Activated naive CD4-positive, alpha-beta T cell treated with anti-CD3 and anti-CD28 coated beads, Interleukin-2, amount 50 U/mL, for 24 hours (primary cell): ENCODE measurements around the gene SCNN1A.

Experiments used
- H3K27ac Mint-ChIP-seq: one replicate; pipeline ENCODE4 v1.8.0; 2021; ENCODE audit warnings: mild to moderate bottlenecking, mixed read lengths
- H3K27me3 Mint-ChIP-seq: one replicate; pipeline ENCODE4 v1.8.0; 2021; ENCODE audit warnings: mixed read lengths
- H3K36me3 Mint-ChIP-seq: one replicate; pipeline ENCODE4 v1.8.0; 2021; ENCODE audit warnings: mixed read lengths
- H3K4me1 Mint-ChIP-seq: one replicate; pipeline ENCODE4 v1.8.0; 2021; ENCODE audit warnings: mixed read lengths
- H3K4me3 Mint-ChIP-seq: one replicate; pipeline ENCODE4 v1.8.0; 2021; ENCODE audit warnings: mild to moderate bottlenecking, mixed read lengths
- H3K9me3 Mint-ChIP-seq: one replicate; pipeline ENCODE4 v1.8.0; 2021; ENCODE audit warnings: mixed read lengths

The SCNN1A gene

DNA sequence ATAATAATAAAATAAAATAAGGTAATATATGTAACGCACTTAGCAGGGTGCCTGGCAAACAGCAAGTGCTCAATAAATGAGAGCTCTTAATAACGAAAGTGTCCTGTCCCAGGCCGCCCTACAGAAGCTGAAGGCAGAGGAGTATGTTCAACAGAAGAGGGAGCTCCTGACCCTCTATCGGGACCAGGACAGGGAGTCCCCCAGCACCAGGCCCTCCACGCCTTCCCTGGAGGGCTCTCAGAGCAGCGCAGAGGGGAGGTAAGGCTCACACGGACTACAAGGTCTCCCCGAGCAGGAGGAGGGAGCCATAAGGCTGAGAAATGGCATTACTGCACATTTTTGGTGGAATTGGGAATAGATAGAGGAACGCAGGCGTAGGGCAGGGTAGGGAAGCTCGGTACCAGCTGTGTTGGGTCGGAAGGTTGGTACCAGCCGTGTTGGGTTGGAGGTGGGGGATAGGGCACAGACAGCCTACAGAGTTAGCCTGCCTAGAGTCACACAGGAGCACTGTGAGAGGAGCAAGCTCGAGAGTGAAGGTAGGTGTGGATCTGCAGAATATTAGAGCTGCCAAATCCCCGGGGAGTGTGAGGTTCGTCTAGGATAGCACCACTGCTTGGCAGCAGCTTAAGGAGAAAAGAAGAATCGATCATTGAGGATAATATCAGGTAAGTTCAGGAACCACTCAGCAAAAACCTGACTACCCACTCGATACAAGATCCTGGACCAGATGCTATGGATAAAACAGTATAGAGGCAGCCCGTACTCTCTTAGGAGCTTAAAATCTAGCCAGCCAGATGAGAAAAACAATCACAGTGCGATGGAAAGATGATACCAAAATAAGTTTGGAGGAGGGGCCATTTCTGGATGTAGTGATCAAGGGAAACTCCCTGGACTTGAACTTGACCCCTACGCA is 48.8 kb downstream of the SCNN1A start:
- peaks cover 60% of the 10 kb centered on the region for H3K4me1 Mint-ChIP-seq
- no peak overlapping the region for H3K4me3 Mint-ChIP-seq
- no peaks in the 10 kb centered on the region for H3K9me3 Mint-ChIP-seq
- peaks cover 5% of the 10 kb centered on the region for H3K36me3 Mint-ChIP-seq
- H3K27me3 Mint-ChIP-seq = no peaks in the 10 kb centered on the region
- H3K27ac Mint-ChIP-seq = peak overlapping the region; percentile 88

DNA sequence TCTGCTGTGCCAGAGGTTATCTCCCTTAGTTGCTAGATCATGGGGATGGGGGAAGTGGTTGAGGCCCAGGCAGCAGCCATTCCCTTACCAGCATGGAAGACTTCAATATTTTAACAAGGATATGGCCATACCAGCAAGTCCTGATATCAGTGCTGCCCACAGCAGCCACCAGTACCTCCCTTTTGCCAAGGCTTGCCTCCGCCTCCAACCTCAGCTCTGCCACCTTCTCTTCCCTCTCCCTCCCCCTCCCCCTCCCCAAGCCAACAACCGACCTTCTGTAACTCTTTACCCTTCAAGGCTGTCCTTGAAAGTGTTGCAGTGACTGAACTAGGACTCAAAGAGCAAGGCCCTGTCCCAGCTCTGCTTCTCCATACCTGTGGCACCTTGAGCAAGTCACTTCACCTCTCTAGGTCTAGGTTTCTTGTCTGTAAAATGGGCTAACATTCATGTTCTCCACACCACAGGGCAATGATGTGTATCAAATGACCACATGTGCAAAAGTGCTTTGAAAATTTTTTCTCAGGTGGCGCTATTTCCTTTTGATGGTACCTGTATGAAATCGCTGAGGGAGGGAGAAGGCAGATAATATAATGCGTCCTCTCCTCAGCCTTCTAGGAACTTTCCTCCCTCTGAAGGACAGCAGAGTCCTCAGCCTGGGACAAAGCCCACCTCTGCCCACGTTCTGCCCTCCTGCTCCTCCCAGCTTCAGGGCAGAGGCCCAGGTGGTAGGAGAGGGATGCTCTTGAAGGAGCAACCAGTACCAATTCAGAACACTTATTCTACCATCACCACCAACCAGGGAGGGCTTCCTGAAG is 50.2 kb downstream of the SCNN1A start:
- Mint-ChIP-seq H3K4me1 (peaks cover 48% of the 10 kb centered on the region), H3K27me3 (no peaks in the 10 kb centered on the region), H3K9me3 (no peaks in the 10 kb centered on the region), H3K36me3 (no peaks in the 10 kb centered on the region), H3K4me3 (peak overlapping the region; percentile 51), H3K27ac (peak overlapping the region; percentile 85)

DNA sequence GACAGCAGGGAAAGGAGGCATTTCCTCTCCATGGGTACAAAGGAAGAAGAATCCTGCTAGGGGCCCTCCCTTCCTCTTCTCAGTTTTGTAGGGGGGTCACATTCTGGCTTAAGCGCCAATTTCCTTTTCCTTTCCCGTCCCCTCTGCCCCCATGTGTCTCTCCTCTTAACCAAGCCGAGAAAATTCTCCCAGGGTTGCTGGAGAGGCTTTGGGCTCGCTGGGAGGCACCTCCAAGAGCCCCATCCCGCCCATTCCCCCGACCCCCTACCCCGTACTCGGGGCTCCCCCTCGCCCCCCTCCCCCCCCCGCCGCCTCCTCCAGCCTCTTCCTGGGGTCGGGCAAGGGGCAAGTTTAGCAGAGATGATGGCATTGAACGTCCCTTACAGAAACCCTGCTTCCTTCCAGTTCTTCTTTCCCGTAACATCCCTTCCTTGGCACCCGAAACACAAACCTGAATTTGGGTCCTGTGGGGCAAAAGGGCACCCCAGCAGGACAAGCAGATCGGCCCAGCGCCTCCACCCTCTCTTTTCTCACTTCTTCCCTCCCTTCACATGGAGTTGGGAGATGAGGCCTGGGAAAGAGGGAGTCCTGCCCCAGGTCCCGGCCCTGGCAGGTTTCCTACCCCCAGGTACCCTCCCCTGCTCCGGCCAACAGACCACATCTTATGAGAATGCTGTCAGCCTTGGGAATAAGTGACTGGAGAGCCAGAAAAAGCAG is 51.2 kb downstream of the SCNN1A start:
- H3K27ac Mint-ChIP-seq = peak overlapping the region; percentile 97
- peaks cover 53% of the 10 kb centered on the region for H3K4me1 Mint-ChIP-seq
- H3K27me3 Mint-ChIP-seq = no peaks in the 10 kb centered on the region
- no peaks in the 10 kb centered on the region for H3K9me3 Mint-ChIP-seq
- H3K36me3 Mint-ChIP-seq = no peaks in the 10 kb centered on the region
- peak overlapping the region; percentile 87 for H3K4me3 Mint-ChIP-seq

DNA sequence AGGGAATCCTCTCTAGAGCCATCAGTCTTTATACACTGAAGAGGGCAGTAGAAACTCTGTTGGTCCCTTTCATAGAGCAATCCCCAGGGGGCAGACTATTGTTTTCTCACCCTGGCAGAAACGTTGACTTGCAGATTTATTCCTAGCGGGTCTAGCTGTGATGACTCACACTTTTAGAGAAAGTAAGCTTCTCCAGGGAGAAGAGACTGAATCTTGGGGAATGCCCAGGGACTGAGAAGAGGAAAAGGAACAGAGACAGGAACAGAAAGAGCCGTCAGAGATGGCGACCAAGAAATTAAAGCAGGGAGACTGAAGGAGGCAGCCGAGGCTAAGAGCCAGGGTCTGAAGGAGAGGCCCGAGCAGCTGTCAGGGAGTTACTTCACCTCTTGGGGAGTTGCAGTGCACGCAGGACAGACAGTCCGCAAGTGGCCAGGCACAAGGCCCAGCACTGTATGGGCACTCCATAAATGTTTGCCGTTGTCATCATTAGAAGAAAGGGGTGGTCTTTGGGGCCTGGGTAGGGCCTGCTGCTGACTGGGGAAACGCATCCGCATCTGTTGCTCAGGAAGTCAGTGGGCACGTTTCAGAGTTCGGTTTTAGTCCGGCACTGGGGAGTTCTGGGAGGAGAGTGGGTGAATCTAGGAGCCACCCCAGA is 51.9 kb downstream of the SCNN1A start:
- Mint-ChIP-seq H3K36me3 (no peaks in the 10 kb centered on the region), H3K4me1 (peaks cover 57% of the 10 kb centered on the region), H3K27me3 (no peaks in the 10 kb centered on the region), H3K4me3 (peak overlapping the region; percentile 87), H3K9me3 (no peaks in the 10 kb centered on the region), H3K27ac (peak overlapping the region; percentile 97)

DNA sequence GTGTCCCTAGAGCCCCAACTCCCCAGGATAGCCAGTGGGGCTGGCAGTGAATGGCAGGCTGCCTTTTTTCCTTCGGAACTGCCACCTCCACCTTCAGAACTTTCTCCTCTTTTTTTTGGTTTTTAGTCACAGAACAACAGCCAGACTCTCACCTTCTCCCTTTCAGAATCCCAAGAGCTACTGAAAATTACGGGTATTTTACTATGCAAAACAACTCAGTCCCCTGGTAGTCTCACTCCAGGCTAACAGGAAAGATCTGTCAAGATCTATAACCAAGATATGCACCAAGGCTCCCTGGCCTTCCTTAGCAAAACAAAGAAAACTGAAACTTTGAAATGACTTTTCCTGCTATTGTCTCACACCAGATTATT is 52.4 kb downstream of the SCNN1A start:
- Mint-ChIP-seq H3K27ac (peak overlapping the region; percentile 97), H3K36me3 (no peaks in the 10 kb centered on the region)

DNA sequence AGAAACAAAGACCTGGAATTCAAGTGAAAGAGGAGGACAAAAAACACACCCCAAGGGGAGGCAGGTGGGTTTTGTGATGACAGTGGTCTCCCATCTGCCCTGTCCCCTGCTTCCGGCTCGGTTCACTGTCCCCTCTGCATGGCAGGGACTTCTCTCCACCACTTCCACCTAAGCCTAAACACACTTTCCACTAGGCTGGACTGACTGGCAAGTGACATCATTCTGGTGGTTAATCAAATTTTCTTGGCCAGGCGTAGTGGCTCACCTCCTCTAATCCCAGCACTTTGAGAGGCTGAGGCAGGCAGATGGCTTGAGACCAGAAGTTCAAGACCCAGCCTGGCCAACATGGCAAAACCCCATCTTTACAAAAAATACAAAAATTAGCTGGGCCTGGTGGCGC is 53.0 kb downstream of the SCNN1A start:
- Mint-ChIP-seq H3K27ac (peak overlapping the region; percentile 41), H3K36me3 (no peaks in the 10 kb centered on the region), H3K27me3 (no peaks in the 10 kb centered on the region), H3K9me3 (no peaks in the 10 kb centered on the region), H3K4me3 (no peak overlapping the region), H3K4me1 (peaks cover 68% of the 10 kb centered on the region)

More for the DNA sequence above, 52.4 kb downstream of the SCNN1A start:
- H3K27me3 Mint-ChIP-seq = no peaks in the 10 kb centered on the region
- H3K4me3 Mint-ChIP-seq = peak overlapping the region; percentile 87
- H3K9me3 Mint-ChIP-seq = no peaks in the 10 kb centered on the region
- H3K4me1 Mint-ChIP-seq = peaks cover 62% of the 10 kb centered on the region

DNA sequence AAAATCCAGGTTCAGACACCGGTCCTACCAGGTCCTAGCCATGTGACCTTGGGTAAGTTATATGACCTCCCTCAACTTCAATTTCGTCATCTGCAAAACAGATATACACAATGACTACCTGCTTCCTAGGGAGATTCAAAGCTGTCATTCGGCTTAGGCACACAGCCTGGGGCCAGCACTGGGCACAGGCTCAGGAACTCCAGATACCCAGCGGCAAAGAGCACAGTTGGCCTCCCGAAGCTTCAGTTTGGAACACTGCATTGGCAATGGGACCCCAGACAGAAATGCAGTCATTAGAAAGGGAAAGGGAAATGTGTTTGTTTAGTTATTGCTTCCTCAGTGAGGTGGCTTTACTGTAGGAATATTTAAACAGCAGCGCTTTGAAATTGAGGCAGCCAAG is 53.5 kb downstream of the SCNN1A start:
- no peak overlapping the region for H3K4me3 Mint-ChIP-seq
- peaks cover 70% of the 10 kb centered on the region for H3K4me1 Mint-ChIP-seq
- H3K36me3 Mint-ChIP-seq = no peaks in the 10 kb centered on the region
- peak overlapping the region; percentile 41 for H3K27ac Mint-ChIP-seq
- no peaks in the 10 kb centered on the region for H3K27me3 Mint-ChIP-seq
- no peaks in the 10 kb centered on the region for H3K9me3 Mint-ChIP-seq

DNA sequence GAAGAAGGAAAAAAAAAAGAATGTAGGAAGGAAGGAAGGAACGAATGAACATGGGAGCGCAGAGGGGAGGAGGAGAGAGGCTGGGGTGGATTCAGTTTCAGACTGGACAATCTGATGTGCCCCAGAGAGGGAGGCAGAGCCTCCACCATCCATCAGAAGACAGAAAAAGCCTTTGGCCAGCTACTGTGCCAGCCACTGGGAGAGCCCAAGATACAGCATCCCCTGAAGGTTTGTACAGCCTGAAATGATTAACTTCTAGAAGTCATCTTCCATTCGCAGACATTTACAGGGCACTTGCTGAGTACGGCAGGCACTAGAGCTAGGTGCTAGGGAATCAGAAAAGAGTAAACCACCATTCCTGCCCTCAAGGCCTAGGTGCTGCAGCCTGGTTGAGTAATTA is 55.9 kb downstream of the SCNN1A start:
- Mint-ChIP-seq H3K27ac (no peak overlapping the region), H3K27me3 (no peaks in the 10 kb centered on the region), H3K36me3 (no peaks in the 10 kb centered on the region), H3K4me1 (peaks cover 50% of the 10 kb centered on the region), H3K9me3 (no peaks in the 10 kb centered on the region), H3K4me3 (no peak overlapping the region)

DNA sequence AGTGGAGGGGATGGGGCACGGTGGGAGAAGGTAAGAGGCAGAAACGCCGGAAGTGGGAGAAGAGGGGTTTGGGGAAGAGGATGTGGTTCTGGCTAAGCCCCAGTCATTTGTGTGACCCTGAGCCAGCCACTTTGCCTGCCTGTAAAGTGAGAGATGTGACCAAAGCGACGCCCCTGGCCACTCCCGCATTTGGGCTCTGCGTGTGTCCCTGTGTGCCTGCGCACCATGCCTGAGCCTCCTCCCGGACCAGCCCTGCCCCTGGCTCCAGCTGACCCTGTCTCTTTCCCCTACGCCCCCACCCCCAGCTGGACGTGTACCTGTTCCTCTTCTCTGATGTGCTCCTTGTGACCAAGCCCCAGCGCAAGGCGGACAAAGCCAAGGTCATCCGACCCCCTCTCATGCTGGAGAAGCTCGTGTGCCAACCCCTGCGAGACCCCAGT is 56.9 kb downstream of the SCNN1A start:
- Mint-ChIP-seq H3K27ac (no peak overlapping the region), H3K4me1 (peaks cover 40% of the 10 kb centered on the region), H3K4me3 (no peak overlapping the region), H3K9me3 (no peaks in the 10 kb centered on the region), H3K36me3 (no peaks in the 10 kb centered on the region), H3K27me3 (no peaks in the 10 kb centered on the region)

DNA sequence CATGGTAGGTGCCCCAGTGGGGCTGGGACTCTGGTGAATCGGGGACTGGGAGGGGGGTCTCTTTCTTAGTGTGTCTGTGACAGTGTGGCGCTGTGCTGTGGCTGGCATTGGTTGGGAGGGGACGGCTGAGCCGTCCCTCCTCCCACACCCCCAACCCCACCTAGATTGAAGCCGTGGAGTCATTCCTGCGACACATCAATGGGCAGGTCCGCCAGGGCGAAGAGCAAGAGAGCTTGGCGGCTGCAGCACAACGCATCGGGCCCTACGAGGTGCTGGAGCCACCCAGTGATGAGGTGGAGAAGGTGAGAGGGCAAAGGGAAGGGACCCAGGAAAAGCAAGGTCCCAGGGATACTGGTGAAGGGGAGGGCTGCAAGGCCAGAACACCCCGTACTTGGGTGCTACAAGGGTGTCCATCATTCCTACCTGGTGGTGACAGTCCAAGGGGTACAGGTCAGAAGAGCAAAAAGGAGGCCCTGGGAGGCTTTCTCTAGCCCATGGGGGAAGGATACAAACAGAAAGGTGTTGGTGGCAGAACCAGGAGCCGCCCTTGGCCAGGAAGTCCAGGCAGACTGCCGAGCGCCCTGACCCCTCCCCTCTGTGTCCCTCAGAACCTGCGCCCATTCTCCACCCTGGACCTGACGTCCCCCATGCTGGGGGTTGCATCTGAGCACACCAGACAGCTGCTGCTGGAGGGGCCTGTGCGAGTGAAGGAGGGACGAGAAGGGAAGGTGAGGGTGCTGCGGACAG is 57.5 kb downstream of the SCNN1A start:
- Mint-ChIP-seq H3K4me3 (no peak overlapping the region), H3K9me3 (no peaks in the 10 kb centered on the region), H3K27ac (no peak overlapping the region), H3K27me3 (no peaks in the 10 kb centered on the region), H3K4me1 (peaks cover 34% of the 10 kb centered on the region), H3K36me3 (no peaks in the 10 kb centered on the region)

DNA sequence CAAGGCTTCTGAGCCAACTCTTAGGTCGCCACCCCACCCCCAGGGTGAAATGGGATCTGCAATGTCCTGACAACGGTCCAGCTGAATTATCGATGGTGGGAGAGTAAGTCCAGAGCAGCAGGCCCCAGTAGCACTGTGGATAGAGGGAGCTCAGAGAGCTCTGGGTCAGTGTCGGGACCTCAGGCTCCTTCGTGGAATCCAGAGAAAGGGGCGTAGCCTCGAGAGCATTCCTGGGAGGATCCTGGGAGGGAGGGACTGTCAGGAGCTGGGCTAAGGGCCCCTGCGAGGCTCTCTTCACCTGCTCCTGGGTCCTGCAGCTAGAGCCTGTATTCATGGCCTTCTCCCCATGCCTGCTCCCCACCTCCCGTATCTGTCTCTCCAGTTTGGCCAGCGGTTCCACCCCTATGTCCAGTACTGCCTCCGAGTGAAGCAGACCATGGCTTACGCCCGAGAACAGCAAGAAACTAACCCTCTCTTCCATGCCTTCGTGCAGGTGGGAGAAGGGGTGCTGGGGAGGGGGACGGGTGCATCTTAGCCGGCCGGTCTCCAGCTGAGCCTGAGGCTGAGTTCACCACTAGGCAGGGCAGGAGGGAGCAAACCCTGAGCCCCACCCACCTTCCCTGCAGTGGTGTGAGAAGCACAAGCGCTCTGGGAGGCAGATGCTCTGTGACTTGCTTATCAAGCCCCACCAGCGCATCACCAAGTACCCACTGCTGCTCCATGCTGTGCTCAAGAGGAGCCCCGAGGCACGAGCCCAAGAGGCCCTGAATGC is 58.3 kb downstream of the SCNN1A start:
- H3K4me3 Mint-ChIP-seq = no peak overlapping the region
- H3K4me1 Mint-ChIP-seq = peaks cover 27% of the 10 kb centered on the region
- H3K27ac Mint-ChIP-seq = no peak overlapping the region
- H3K27me3 Mint-ChIP-seq = no peaks in the 10 kb centered on the region
- no peaks in the 10 kb centered on the region for H3K9me3 Mint-ChIP-seq
- H3K36me3 Mint-ChIP-seq = no peaks in the 10 kb centered on the region

DNA sequence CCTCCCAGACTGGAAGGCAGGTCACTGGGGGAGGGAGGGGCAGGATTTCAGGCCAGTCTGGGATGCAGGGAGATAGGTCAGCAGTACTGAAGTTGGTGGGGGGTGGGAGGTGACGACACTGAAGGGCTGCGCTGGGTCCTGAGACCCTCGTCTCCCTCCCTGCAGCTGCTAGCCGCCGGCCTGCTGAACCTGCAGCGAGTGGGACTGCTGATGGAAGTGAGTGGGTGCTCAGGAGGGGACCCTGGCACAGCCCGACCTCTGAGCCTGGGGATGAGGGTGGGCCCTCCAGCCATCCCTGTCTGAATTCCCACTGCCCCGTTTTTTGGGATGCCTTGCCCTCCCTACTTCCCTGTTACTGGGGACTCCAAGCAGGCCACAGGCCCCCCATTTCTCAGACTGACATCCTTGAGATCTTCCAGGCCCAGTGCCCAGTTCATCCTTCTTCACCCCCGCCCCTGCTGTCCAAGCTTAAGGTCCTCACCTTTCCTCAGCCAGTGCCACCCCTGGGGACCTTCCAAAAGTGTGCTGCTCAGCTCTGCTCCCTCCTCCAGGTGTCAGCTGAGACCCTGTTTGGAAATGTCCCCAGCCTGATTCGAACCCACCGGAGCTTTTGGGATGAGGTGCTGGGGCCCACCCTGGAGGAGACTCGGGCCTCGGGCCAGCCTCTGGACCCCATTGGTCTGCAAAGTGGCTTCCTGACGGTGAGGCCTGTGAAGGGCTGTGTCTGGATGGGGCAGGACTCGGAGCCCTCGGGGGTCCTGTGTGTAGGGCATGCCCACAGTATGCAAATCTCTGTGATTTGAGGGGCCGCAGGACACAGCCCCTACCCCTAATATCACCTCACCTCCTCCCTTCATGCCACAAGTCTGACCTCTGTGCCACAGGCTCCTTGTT is 59.4 kb downstream of the SCNN1A start:
- Mint-ChIP-seq H3K36me3 (no peaks in the 10 kb centered on the region), H3K27me3 (no peaks in the 10 kb centered on the region), H3K27ac (no peak overlapping the region), H3K4me3 (no peak overlapping the region), H3K9me3 (no peaks in the 10 kb centered on the region), H3K4me1 (peaks cover 23% of the 10 kb centered on the region)

DNA sequence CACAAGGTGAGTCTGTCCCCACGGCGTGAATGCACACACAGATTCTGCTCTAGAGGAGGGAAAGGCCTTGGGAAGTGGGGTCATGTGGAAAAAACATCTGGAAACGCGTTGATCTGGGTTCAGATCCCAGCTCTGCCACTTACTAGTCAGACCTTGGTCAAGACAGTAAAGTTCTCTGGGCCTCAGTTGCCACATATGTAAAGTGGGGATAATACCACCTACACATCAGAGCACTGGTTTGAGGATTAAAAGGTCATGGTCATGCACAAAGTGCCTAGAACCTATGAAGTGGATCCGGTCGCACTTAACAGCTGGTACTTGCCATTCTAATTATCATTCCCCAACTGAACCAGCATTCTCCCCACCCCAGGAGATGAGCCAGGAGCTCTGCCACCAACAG is 60.2 kb downstream of the SCNN1A start:
- H3K36me3 Mint-ChIP-seq = no peaks in the 10 kb centered on the region
- H3K27me3 Mint-ChIP-seq = no peaks in the 10 kb centered on the region
- peaks cover 23% of the 10 kb centered on the region for H3K4me1 Mint-ChIP-seq
- H3K27ac Mint-ChIP-seq = no peak overlapping the region
- no peak overlapping the region for H3K4me3 Mint-ChIP-seq
- no peaks in the 10 kb centered on the region for H3K9me3 Mint-ChIP-seq
